Tongue (tissue), 2 donors: Measurements from ENCODE around the gene ABTB1. TPM values are rescaled to one million over a fixed set of nuclear protein-coding genes. Genes with fewer than 3 reads are reported as not detected.
A peak's percentile ranks its signal among the peaks of the same experiment; 100 is the strongest.
"Not testable (repeated sequence)": the region's sequence is repeated elsewhere in the genome, so short reads cannot be mapped to it uniquely, and the experiment has no call there.

Source experiments
- DNase-seq: peaks from one replicate; pipeline ENCODE4 v3.0.0-alpha.2; 2015
- total RNA-seq: library from RNA; depleted of rRNA; stranded (reverse); fragments of >200 nt; gene quantifications from one replicate; pipeline ENCODE4 v1.2.3, GENCODE V29; 2014

ABTB1 gene
- total RNA-seq, 1 donor from 2014 or later, result 20.0 TPM

DNA sequence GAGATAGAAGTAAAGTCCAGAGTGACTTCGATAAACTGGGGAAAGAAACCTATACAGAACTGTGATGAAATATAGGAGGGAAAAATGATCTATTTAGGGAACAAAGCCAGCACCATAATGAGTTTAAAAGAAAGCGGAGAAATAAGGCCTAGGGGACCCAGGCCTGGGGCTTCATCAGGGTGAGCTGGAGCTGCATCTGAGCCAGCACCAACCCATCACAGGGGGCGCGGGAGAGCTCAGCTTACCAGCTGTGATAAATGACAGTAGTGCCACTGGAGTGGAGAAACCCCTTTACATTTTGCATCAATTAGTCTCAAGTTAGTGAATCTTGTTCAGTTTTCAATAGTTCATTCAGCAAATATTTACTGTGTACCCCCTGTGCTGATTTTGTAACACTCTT, 22.5 kb upstream of the ABTB1 start:
- no peak for DNase-seq

DNA sequence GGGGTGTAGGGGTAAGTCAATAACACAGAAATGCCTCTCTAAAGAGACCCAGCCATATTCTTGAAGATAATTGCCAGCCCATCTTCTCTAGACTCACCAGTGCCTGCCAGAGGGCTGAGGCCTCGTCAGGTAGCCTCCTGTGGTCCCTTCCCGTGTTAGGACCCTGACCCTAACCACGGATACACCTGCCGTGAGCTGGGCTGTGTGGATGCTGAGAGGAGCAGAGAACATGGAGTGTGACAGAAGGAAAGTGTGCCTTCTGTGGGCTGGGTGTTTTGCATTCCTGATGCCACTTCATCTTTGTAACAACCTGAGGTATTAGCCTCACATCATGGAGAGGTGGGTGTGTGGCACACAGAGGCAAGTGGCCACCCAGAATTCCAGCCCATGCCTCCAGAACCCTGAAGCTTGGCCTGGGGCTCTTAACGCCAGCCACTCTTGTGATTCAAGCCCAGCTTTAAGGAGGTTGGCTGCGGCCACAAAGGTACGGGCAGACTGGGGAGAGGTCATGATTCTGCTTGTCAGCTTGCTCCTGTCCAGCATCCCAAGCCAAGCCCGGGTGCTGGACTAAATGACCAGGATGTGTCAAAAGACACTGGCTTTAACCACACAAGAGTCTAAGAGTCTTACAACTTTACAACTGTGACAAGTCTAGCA, 21.1 kb upstream of the ABTB1 start:
- DNase-seq, result no peak

DNA sequence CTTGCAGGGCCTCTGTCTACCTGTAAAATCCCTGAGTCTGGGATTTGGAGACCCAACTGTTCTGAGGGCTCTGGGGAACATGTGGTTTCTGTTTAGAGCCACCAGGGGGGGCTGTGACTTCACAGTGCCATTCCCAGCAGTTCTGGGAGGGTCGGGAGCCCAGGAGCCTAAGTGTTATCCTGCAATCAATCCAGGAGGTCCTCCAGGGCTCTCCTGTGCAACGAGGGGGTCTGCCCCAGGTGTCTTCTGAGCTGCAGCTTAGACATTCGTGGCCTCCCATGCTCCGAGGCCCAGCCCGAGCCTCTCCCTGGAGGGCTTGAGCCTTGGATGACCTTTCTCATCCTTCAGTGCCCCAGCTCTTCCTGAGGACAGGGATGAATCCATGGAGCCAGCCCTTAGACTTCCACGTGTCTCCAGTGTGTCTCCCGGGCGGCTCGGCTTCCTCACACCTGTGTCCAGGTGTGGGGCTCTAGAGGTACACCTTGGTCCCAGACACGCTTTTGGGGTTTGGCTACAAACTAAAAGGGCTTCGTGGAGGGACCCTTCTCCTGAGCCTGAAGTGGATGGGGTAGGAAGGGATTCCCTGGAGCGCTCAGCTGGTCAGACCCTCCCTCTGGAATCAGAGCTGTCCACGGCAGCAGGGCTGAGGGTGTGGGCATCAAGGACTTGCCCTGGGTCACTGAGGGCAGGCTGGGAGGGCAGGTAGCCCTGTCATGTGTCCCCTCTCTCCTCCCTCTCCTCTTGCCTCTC, 20.3 kb upstream of the ABTB1 start:
- peak; percentile 86 for DNase-seq

DNA sequence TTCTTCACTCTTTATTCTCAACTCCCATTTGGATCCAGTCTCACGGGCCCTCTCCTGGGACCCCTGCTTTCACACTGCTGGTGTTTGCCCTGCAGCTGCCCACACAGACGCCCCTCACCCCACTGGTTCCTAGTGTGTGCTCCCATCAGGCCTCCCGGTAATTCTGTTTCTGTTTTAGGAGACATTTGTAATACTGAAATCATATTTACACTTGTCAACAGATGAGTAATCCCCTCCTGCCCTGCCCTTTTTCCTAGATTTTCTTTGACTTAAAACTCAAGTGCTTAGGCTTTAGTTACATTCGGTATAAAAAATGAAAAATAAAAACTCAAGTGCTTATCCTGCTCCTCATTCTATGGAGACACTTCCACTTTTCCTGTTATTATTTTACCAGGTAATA, 18.4 kb upstream of the ABTB1 start:
- DNase-seq, result no peak

DNA sequence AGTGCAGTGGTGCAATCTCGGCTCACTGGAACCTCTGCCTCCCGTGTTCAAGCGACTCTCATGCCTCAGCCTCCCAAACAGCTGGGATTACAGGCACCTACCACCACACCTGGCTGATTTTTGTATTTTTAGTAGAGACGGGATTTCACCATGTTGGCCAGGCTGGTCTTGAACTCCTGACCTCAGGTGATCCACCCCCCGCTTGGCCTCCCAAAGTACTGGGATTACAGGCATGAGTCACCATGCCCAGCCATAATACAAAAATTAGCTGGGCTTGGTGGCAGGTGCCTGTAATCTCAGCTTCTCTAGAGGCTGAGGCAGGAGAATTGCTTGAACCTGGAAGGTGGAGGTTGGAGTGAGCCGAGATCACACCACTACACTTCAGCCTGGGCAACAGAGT, 17.8 kb upstream of the ABTB1 start:
- not testable (repeated sequence) for DNase-seq

DNA sequence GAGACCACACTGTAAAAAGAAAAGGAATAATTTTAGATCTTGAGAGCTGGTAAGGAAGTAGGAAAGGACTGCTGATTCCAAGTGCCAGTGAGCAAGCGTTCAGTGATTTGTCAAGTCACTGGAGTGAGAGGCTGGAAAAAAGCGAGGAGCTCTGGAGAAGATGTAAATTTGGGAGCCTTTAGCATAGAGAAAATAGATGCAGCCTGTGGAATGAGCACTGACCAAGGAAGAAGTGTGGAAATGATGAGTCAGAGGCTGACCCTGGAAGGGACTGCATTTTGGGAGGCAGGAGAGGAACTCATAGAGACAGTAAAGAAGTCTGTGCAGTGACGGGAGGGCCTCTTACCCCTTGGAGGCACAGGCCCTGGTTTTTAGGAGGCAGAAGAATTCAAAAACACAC, 17.1 kb upstream of the ABTB1 start:
- DNase-seq, result no peak

DNA sequence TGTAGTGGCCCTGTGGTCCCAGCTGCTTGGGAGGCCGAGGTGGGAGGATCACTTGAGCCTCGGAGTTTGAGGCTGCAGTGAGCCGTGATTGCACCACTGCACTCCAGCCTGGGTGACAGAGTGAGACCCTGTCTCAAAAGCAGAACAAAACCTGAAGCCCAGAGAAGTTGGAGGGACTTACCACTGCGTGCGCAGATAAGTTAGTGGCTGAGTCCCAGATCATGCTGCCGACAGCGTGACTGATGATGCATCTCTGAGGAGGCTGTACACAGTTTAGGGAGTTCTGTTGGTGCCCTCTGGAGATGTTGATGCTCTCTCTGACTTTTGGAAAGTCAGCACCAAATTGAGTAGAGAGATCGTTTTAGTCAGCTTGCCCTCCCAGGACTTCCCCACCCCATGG, 15.8 kb upstream of the ABTB1 start:
- DNase-seq, result no peak

DNA sequence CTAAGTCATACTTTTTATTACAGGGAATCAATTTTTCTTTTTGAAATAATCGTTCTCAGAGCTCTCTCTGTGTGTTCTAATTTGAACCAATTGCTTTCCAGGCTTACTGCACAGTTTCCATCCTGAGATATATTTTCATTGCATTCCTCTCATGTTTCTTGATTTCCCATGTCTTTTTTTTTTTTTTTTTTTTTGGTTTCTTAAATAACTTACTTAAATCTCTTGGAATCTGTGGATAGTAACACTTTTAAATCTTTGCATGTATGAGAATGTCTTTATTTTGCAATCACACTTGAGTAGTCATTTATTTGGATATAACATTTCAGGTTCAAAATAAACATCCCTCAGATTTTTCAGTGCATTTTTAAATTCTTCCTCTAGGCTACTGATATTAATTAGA, 14.5 kb upstream of the ABTB1 start:
- DNase-seq, result no peak

DNA sequence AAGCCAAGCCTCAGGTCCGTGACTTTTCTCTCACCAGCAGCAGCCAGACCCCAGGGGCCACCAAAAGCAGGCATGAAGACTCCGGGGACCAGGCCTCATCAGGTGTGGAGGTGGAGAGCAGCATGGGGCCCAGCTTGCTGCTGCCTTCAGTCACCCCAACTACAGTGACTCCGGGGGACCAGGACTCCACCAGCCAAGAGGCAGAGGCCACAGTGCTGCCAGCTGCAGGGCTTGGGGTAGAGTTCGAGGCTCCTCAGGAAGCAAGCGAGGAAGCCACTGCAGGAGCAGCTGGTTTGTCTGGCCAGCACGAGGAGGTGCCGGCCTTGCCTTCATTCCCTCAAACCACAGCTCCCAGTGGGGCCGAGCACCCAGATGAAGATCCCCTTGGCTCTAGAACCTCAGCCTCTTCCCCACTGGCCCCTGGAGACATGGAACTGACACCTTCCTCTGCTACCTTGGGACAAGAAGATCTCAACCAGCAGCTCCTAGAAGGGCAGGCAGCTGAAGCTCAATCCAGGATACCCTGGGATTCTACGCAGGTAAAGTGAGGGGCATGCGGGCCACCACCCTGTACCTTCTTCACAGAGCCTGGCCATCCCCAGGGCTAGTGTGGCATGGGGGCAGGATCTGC, 12.0 kb upstream of the ABTB1 start:
- DNase-seq, result no peak

DNA sequence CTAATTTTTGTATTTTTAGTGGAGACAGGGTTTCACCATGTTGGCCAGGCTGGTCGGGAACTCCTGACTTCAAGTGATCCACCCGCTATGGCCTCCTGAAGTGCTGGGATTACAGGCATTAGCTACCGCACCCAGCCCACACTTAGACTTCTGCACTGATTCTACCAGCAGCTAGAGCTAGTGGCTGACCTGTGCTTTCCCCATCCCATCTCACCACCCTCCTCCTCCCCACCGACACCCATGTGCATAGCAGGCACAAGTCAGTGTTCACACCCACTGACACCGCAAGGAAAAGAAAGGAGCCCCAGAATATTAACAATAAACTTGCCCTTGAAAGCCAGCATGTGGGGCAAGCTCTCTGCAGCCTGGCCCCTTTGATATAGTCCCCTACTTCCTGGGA, 11.2 kb upstream of the ABTB1 start:
- no peak for DNase-seq

DNA sequence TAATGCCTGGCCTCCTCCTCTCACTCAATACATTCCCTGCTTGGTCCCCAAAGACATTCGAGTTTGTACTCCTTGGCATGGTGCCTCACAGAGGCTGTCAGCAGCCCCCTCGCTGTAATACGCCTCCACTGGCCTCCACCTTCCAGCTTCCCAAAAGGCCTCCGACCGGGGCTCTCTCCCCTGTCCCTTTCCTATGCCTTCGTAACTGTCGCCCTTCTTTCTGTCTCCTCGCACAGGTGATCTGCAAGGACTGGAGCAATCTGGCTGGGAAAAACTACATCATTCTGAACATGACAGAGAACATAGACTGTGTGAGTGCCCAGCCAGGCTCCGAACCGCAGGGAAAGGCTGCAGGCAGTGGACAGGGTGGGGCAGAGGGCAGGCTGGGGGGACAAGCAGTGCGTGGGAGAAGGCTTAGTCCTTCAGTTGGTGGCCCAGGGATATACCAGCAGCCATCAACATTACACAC, 10.7 kb upstream of the ABTB1 start:
- no peak for DNase-seq

DNA sequence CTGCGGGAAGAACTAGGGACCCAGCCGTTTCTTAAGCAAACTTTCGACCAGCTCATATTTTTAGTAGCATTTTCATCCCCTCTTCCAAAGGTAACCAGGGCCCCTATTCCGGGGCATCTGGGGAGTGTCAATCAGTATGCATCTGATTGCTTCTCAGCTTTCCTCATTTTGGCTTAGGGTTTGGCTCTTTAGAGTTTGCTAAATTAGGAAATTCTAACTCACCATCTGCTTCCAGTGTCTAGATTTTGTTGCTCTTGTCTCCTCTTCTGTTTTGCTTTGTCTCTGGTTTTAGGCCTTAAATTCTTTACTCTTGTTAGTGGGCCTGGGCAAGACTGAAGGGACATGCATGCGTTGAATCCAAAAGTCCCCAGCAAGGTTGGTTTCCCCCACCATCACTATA, 9.6 kb upstream of the ABTB1 start:
- no peak for DNase-seq

DNA sequence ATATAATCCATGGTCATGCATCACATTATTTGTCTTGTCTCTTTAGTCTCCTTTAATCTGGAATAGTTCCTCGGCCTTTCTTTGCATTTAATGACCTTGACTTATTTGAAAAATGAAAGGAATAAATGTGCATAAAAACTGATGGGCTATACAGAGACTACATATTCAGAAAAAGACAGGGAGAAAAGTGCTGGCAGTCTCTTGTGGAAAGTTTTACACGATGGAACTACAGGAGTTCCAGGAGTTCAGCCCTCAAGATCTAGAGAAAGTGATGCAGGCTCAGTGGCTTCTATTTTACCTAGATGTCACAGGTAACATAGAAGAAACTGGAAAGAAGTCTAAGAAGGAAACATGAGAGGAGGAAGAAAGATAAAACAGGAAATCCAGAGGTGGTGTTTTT, 7.6 kb upstream of the ABTB1 start:
- DNase-seq, result no peak

DNA sequence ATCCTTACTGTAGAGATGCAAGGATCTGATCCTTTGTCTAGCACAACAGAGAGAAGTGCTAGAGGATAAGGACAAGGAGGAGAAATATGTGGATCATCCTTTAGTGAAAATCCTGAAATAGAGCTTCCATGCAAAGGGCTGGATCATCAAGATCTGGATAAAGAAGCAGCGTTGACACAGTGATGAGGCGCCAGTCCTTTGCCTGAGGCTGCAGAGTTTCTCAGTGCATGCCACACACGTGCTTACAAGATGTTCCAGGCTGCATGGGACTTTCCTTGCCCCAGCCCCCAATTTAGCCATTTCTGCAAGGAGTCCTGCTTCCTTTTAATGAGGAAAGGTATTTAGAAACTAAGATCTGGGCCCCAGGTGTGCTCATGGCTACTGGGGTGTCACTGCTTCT, 7.2 kb upstream of the ABTB1 start:
- no peak for DNase-seq

DNA sequence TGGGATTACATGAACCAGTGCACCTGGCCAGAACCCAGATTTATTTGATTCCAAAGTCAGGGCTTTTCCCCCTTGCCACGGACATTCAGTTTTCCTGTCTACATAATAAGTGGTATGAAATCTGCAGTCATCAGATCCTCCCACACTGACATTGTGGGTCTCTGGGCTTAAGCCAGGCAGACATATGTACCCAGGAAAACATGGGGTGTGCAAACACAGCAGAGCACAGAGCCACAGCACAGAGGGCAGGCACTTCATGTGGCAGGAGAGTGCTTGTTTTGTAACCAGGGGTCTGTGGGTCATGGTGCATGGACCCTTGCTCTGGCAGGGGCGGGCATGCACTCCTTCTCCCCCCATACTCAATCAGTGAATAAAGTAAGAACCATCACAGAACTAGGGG, 6.1 kb upstream of the ABTB1 start:
- DNase-seq, result no peak

DNA sequence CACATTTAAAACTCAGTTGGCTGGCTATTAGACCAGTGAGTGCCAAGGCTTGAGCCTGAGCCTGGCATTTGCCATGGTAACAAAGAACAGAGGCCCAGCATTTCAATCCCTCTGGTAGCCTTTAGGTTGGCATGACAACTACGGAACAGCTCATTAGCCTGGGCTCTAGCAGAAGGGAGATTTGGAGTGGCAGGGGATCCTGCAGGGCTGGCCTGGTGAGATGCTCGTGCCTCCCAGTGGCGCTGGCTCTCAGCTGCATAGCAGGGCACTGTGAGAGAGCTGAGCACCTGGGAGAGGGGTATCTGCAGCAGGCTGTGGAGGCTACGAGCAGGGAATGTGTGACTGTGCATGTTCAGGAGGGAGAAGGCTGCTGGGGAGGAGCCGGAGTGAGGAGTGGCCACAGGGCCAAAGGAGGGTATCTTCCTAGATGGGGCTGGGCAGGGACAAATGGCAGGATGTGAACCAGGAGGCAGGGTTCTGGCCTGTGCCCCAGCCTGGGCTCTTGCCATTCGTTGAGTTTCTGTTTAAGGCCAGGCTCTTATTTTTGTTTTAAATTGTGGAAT, 5.6 kb upstream of the ABTB1 start:
- DNase-seq, result no peak

DNA sequence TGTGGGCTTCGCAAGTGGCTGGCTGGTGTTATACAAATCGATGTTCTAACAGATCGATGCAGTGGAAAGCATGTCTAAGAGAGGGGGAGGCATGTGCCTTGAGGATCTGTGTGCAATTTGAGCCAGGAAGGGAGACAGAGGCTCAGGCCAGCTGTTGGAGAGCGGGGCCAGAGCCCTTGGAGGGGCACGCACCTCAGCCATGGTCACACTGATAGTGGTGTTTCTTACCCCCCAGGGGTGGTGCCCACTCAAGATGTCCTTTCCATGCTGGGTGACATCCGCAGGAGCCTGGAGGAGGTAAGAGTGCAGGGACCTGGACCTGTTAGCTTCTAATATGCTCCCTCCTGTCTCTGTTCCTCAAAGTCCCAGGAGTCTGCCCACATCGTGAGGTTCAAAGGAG, 3.8 kb upstream of the ABTB1 start:
- no peak for DNase-seq

DNA sequence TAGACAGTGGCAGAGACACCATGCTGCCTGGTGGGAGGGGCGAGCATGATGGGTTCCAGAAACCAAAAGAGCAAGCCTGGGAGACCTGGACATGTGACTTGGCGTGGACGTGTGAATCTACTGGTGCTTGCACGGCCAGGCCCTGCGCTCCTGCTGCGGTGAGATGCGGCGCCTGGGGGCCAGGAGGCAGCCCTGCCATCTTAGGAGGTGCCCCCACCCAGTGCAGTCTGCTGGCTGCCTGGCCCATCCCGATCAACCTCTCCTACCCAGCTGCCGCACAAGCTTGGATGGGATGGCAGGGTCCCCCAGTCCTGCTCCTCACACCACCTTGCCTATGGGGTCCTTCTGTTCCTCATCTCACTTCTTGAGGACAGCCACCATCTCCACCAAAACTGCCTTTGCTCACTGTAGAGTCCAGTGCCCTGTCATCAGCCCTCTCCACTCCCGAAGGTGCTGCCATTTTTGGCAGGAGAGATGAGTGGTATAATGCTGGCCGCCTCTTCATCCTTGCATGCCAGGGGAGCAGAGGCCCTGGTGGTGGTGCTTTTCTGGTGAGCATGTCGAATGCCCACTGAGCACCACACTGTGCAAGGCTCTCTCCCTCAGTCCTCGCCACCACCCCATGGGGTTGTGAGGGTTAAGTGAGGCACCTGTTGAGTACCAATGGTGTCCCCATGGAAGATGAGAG, 3.1 kb upstream of the ABTB1 start:
- DNase-seq, result no peak

DNA sequence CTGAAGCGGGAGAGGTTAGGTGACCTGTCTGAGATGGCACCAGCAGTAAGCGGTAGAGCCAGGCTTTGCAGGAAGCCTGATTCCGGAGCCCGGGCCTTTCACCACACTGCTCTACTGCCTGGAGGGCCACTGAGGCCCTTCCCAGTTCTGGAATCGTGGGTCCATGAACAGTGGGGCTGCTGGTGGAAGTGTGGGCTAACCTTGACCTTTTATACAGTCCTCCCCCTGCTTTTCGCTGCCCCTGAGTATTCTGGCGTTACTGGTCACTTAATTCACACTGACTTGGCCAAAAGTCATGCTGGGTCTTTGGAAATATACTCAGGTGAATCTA, 2.6 kb upstream of the ABTB1 start:
- DNase-seq, result no peak

DNA sequence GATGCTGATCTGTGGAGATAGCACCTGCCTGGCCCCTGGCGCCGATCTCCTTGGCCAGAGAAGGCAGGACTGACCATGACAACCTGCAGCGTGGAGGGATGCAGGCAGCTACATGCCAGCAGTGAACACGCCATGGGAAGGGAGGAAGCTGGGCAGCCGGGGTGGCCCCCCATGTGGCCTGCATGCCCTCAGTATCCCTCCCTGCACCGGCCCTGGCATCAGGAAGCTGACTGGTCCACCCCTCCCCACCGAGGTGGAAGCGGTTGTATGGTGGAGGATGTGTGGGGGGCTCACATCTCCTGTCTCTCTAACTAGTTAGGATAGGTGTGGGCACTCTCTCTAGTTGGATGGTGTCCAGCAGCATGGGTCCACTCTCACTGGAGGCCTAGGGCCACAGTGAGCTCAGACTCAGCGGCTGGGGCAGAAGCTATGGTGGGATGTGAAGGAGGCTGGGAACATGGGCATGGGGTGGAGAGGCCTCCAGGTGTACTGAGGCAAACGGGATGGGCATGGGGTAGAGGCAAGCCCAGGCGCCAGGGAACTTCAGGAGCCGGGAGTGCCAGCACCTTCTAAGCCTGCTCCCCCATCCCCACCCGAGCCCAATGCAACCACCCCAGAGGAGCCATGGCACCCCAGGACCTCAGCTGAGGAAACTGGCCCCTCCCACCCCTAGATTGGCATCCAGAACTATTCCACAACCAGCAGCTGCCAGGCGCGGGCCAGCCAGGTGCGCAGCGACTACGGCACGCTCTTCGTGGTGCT, 1.8 kb upstream of the ABTB1 start:
- no peak for DNase-seq

DNA sequence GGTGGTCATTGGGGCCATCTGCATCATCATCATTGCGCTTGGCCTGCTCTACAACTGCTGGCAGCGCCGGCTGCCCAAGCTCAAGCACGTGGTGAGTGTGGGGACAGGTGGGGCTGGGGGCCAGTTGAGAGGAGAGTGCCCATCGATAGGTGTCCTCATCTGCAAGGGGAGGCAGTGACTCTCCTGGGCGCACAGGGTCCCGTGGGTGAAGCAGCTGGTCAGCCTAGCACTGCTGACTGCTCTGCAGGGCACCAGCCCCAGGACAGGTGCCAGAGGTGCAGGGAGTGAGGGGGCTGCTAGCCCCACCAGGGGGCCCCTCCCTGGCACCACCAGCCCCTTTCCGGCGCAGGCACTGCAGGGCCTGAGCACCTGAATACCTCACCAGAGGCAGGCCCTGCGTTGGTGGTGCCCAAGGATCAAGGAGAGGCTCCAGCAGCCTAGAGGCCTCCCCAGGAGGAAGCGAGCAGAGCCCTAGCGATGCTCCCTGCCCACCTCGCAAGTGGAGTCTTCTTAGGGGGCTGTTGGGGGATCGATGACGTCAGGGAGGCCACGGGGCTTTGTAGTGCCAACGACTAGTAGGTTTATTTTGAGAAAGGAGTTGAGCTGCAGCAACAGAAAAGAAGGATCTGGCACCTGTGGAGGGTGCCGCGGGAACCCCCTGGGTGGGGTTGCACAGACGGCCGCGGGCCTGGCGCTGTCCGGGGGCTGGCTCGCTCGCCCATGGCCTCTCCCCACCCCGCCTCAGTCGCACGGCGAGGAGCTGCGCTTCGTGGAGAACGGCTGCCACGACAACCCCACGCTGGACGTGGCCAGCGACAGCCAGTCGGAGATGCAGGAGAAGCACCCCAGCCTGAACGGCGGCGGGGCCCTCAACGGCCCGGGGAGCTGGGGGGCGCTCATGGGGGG, 976 bp upstream of the ABTB1 start:
- DNase-seq, result peak; percentile 19
